OCI-LY7 (cell line): ENCODE data around the gene CNDP1. TPM values are rescaled to one million over a fixed set of nuclear protein-coding genes. Genes with fewer than 3 reads are reported as not detected.

ENCODE experiments used
- BruUV-seq: library from RNA; stranded (reverse); fragments of 400-500 nt; replicated peaks from 2 replicates; lab custom pipeline; 2021; lab: Mats Ljungman, UMichigan
- CTCF ChIA-PET: fragments of 300-600 bp; sonication (Branson Sonifier 250); formaldehyde crosslinking; loops from one replicate; lab custom pipeline; 2022; ENCODE audit warnings: antibody characterized with exemption; ENCODE audit not compliant: unreplicated experiment; lab: Charles Lee
- POLR2A ChIA-PET: fragments of 300-600 bp; sonication (Branson Sonifier 250); formaldehyde crosslinking; loops from one replicate; lab custom pipeline; 2022; ENCODE audit warnings: antibody characterized with exemption; lab: Charles Lee
- DNase-seq: peaks from one replicate; pipeline ENCODE4 v3.0.0-alpha.2; 2015; ENCODE audit warnings: low spot score
- H2AFZ ChIP-seq: fragments of 200-600 bp; sonication (generic), shearing (Covaris generic); 2 replicates; pipeline ENCODE4 v1.6.1; 2014; ENCODE audit warnings: mild to moderate bottlenecking, antibody characterized with exemption, low read length, moderate library complexity
- H3K27ac ChIP-seq: fragments of 200-600 bp; sonication (generic); 2 replicates; pipeline ENCODE4 v1.5.1; 2014; ENCODE audit warnings: mixed run types, low read depth, mild to moderate bottlenecking, moderate library complexity, low read length, inconsistent platforms; ENCODE audit not compliant: poor library complexity, severe bottlenecking
- H3K36me3 ChIP-seq: fragments of 200-600 bp; sonication (generic); 2 replicates; pipeline ENCODE4 v1.6.1; 2014; ENCODE audit warnings: mild to moderate bottlenecking, antibody characterized with exemption, low read length, moderate library complexity, mixed read lengths; ENCODE audit not compliant: insufficient read depth
- H3K4me1 ChIP-seq: fragments of 200-600 bp; sonication (generic); 2 replicates; pipeline ENCODE4 v1.5.1; 2014; ENCODE audit warnings: mild to moderate bottlenecking, low read length; ENCODE audit not compliant: insufficient read depth, poor library complexity, severe bottlenecking
- H3K4me2 ChIP-seq: fragments of 200-600 bp; sonication (generic); 2 replicates; pipeline ENCODE4 v1.6.1; 2014; ENCODE audit warnings: mild to moderate bottlenecking, low read length
- H3K4me3 ChIP-seq: fragments of 200-600 bp; sonication (generic); 2 replicates; pipeline ENCODE4 v1.5.1; 2014; ENCODE audit warnings: mild to moderate bottlenecking, low read depth, low read length; ENCODE audit not compliant: poor library complexity, severe bottlenecking
- H3K79me2 ChIP-seq: fragments of 200-600 bp; sonication (generic); 2 replicates; pipeline ENCODE4 v1.6.1; 2016; ENCODE audit warnings: low read depth, mild to moderate bottlenecking, low read length, moderate library complexity, mixed read lengths; ENCODE audit not compliant: insufficient read depth
- H3K9me2 ChIP-seq: fragments of 200-600 bp; sonication (generic); 2 replicates; pipeline ENCODE4 v1.6.1; 2016; ENCODE audit warnings: mild to moderate bottlenecking, low read length, mixed read lengths; ENCODE audit not compliant: insufficient read depth
- H3K9me3 ChIP-seq: fragments of 200-600 bp; sonication (generic); 2 replicates; pipeline ENCODE4 v1.6.1; 2014; ENCODE audit warnings: mild to moderate bottlenecking, mixed run types, low read length, mixed read lengths
- H4K20me1 ChIP-seq: fragments of 200-600 bp; sonication (generic); 2 replicates; pipeline ENCODE4 v1.6.1; 2014; ENCODE audit warnings: mild to moderate bottlenecking, antibody characterized with exemption, low read length, moderate library complexity, mixed read lengths; ENCODE audit not compliant: insufficient read depth
- EZH2phosphoT487 ChIP-seq: fragments of 200-600 bp; sonication (generic); IDR thresholded peaks from 2 replicates; pipeline ENCODE4 v1.6.1; 2018; ENCODE audit warnings: low read depth, borderline replicate concordance, mild to moderate bottlenecking, mixed run types, antibody characterized with exemption, low read length, moderate library complexity, mixed read lengths
- intact Hi-C: fragments of 100-400 bp; cut with micrococcal nuclease; formaldehyde crosslinking; loops from one replicate; pipeline ENCODE4 v1.10.0; 2022; ENCODE audit not compliant: unreplicated experiment
- total RNA-seq, 2 experiments: library from RNA; depleted of rRNA in 1 of 2; stranded (reverse); fragments of >200 nt in 1 of 2; shearing (Covaris generic) in 1 of 2; gene quantifications; 2 replicates each; pipeline ENCODE4 v1.2.3, GENCODE V29; 2014 to 2022
- TF ChIP-seq, protein P1 (sequence below): fragments of 200-600 bp; sonication (generic); conservative IDR thresholded peaks from 2 replicates; pipeline ENCODE4 v1.5.1; 2014; ENCODE audit warnings: mild to moderate bottlenecking, antibody characterized with exemption, low read length, moderate library complexity, mixed read lengths

CNDP1 gene
- total RNA-seq, 2 experiments from 2014 or later = not detected

DNA sequence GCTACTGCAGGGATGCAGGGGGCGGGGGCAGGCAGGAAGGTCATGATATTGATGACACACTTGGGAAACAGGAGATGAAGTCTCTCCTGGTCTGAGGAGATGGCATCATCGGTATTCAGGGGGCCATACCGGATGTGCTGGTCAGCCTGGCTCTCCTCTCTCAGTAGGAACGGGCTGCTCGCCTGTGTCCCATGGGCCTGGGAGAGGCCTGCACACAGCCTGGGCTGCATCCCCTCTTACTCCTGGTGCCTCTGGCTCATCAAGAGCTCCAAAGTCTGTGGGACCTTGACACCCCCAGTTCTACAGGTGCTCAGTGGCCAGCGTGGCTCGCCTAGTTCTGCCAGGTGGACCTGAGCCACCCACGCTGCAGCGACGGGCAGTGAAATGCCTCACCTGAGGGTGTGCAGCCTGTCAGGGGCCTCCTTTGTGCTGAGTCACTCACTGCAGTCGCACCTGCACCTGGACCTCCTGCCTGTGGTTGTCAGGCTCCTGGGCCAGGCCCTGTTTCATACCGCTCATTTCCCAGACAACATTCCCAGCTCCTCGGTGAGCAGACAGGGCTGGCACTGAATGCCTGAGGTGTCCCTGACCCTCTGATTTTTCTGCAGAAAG lies 18.6 kb upstream of the CNDP1 start:
- Histone ChIP-seq H3K36me3 (peaks cover 37% of the 10 kb centered on the region), H3K79me2 (no peaks in the 10 kb centered on the region), H4K20me1 (no peaks in the 10 kb centered on the region), H3K9me2 (no peaks in the 10 kb centered on the region), H3K4me2 (no peak overlapping the region), H3K4me3 (no peak overlapping the region), H2AFZ (no peak overlapping the region), H3K4me1 (no peaks in the 10 kb centered on the region), H3K27ac (no peak overlapping the region), H3K9me3 (no peaks in the 10 kb centered on the region)
- ChIA-PET CTCF (no interaction called here), POLR2A (no interaction called here)
- no TSS peak for BruUV-seq
- no peak for TF ChIP-seq EZH2phosphoT487
- TF ChIP-seq, protein P1, sequence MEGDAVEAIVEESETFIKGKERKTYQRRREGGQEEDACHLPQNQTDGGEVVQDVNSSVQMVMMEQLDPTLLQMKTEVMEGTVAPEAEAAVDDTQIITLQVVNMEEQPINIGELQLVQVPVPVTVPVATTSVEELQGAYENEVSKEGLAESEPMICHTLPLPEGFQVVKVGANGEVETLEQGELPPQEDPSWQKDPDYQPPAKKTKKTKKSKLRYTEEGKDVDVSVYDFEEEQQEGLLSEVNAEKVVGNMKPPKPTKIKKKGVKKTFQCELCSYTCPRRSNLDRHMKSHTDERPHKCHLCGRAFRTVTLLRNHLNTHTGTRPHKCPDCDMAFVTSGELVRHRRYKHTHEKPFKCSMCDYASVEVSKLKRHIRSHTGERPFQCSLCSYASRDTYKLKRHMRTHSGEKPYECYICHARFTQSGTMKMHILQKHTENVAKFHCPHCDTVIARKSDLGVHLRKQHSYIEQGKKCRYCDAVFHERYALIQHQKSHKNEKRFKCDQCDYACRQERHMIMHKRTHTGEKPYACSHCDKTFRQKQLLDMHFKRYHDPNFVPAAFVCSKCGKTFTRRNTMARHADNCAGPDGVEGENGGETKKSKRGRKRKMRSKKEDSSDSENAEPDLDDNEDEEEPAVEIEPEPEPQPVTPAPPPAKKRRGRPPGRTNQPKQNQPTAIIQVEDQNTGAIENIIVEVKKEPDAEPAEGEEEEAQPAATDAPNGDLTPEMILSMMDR = no peak
- no peak for DNase-seq
- intact Hi-C loops = no loop called here

DNA sequence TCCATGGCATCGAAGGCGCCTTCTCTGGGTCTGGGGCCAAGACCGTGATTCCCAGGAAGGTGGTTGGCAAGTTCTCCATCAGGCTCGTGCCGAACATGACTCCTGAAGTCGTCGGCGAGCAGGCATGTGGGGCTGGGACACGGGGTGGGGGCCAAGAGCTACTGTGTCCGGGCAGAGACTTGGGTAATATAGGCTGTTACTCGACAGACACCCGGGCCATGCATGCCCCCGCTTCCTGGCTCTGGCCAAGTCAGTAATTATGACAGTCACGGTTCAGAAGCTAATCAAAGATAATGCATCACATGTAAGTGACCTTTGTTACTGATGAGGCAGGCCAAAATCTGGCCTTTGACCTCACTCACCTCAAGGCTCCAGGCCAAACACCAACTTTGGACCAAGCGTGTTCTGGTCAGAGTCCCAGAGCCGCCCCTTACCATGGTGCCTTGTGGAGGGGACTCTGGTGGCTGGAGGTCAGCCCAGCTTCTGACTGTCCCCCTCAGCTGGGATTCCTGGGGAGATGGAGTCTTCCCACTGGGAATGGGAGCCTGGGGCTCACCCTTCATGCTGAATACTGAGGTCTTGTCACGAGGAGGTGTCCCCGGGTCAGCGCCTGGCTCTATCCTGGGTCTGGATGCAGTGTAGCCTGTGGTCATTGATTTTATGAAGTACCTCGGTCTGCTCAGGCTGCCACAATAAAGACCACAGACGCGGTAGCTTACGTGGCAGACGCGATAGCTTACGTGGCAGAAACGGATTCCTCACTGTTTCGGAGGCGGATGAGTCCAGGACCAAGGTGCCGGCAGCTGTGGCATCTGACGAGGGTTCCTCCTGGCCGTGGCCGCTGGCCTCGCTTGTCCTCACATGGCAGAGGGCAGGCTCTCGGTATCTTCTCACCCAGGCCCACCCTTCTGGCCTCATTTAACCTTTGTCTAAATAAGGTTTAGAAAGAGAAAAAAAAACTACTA lies 17.7 kb upstream of the CNDP1 start:
- H3K79me2 ChIP-seq = no peaks in the 10 kb centered on the region
- POLR2A ChIA-PET = no interaction called here
- CTCF ChIA-PET = no interaction called here

More for the DNA sequence above, 17.7 kb upstream of the CNDP1 start:
- no peak overlapping the region for H3K4me3 ChIP-seq
- DNase-seq = no peak
- H3K27ac ChIP-seq = no peak overlapping the region
- H3K9me2 ChIP-seq = no peaks in the 10 kb centered on the region
- no peaks in the 10 kb centered on the region for H3K4me1 ChIP-seq
- H2AFZ ChIP-seq = no peak overlapping the region
- H4K20me1 ChIP-seq = no peaks in the 10 kb centered on the region
- no peak overlapping the region for H3K4me2 ChIP-seq
- H3K9me3 ChIP-seq = no peaks in the 10 kb centered on the region
- intact Hi-C loops = no loop called here
- TF ChIP-seq, protein P1 = no peak
- no peak for TF ChIP-seq EZH2phosphoT487
- peaks cover 37% of the 10 kb centered on the region for H3K36me3 ChIP-seq
- no TSS peak for BruUV-seq
